Measurements from ENCODE around the gene FIP1L1.
A peak's percentile ranks its signal among the peaks of the same experiment; 100 is the strongest.
"Not testable (repeated sequence)": the region's sequence is repeated elsewhere in the genome, so short reads cannot be mapped to it uniquely, and the experiment has no call there.

Gene FIP1L1

GRCh38 chr4:53436251-53436650, 58.8 kb downstream of the FIP1L1 start:
- no peak for DNase-seq
- H3K4me3 Mint-ChIP-seq, result no peak overlapping the region
- ATAC-seq, result no peak
- H3K27me3 Mint-ChIP-seq, result no peaks in the 10 kb centered on the region
- no peaks in the 10 kb centered on the region for H3K9me3 Mint-ChIP-seq
- peak overlapping the region in 1 of 2 donors; percentile 2 for H3K27ac Mint-ChIP-seq
- H3K4me1 Mint-ChIP-seq, result peaks cover 6% of the 10 kb centered on the region

GRCh38 chr4:53441564-53441963, 64.1 kb downstream of the FIP1L1 start:
- no peak for DNase-seq
- Mint-ChIP-seq H3K4me3 (no peak overlapping the region), H3K4me1 (no peaks in the 10 kb centered on the region), H3K9me3 (no peaks in the 10 kb centered on the region), H3K27me3 (no peaks in the 10 kb centered on the region), H3K27ac (no peak overlapping the region)
- no peak for ATAC-seq

- ATAC-seq, result no peak
- peaks cover 5% of the 10 kb centered on the region for H3K4me1 Mint-ChIP-seq
- H3K4me3 Mint-ChIP-seq, result no peak overlapping the region
- no peak for DNase-seq
- no peaks in the 10 kb centered on the region for H3K9me3 Mint-ChIP-seq
- no peaks in the 10 kb centered on the region for H3K27me3 Mint-ChIP-seq
- peak overlapping the region in 1 of 2 donors; percentile 38 for H3K27ac Mint-ChIP-seq
Measured at GRCh38 chr4:53444954-53445353, 67.5 kb downstream of the FIP1L1 start.

- ATAC-seq (no peak), DNase-seq (no peak)
Measured at GRCh38 chr4:53450773-53451172, 73.3 kb downstream of the FIP1L1 start.

GRCh38 chr4:53453385-53453784, 75.9 kb downstream of the FIP1L1 start:
- Mint-ChIP-seq H3K27ac (no peak overlapping the region), H3K4me1 (peaks cover 18% of the 10 kb centered on the region), H3K4me3 (no peak overlapping the region), H3K27me3 (no peaks in the 10 kb centered on the region), H3K9me3 (no peaks in the 10 kb centered on the region)
- DNase-seq (no peak), ATAC-seq (no peak)

More at GRCh38 chr4:53450773-53451172, 73.3 kb downstream of the FIP1L1 start:
- Mint-ChIP-seq H3K27ac (peak overlapping the region in 1 of 2 donors; percentile 49), H3K9me3 (no peaks in the 10 kb centered on the region), H3K4me1 (peaks cover 18% of the 10 kb centered on the region), H3K27me3 (no peaks in the 10 kb centered on the region), H3K4me3 (no peak overlapping the region)

GRCh38 chr4:53455766-53456165, 78.3 kb downstream of the FIP1L1 start:
- Mint-ChIP-seq H3K4me3 (no peak overlapping the region), H3K27me3 (no peaks in the 10 kb centered on the region), H3K4me1 (peaks cover 6% of the 10 kb centered on the region), H3K9me3 (no peaks in the 10 kb centered on the region), H3K27ac (no peak overlapping the region)
- DNase-seq (no peak), ATAC-seq (no peak)

- Mint-ChIP-seq H3K27me3 (no peaks in the 10 kb centered on the region), H3K9me3 (no peaks in the 10 kb centered on the region), H3K4me3 (no peak overlapping the region), H3K27ac (no peak overlapping the region), H3K4me1 (peaks cover 2% of the 10 kb centered on the region)
- no peak for ATAC-seq
- no peak for DNase-seq
Measured at GRCh38 chr4:53456178-53456577, 78.7 kb downstream of the FIP1L1 start.

GRCh38 chr4:53459548-53459947, 82.1 kb downstream of the FIP1L1 start:
- no peaks in the 10 kb centered on the region for H3K9me3 Mint-ChIP-seq
- ATAC-seq (no peak), DNase-seq (no peak)
- no peak overlapping the region for H3K4me3 Mint-ChIP-seq
- no peak overlapping the region for H3K27ac Mint-ChIP-seq
- no peaks in the 10 kb centered on the region for H3K27me3 Mint-ChIP-seq
- no peaks in the 10 kb centered on the region for H3K4me1 Mint-ChIP-seq

GRCh38 chr4:53461244-53461643, 83.8 kb downstream of the FIP1L1 start:
- no peaks in the 10 kb centered on the region for H3K4me1 Mint-ChIP-seq
- no peaks in the 10 kb centered on the region for H3K9me3 Mint-ChIP-seq
- no peak for ATAC-seq
- no peaks in the 10 kb centered on the region for H3K27me3 Mint-ChIP-seq
- no peak for DNase-seq
- H3K4me3 Mint-ChIP-seq, result no peak overlapping the region
- no peak overlapping the region for H3K27ac Mint-ChIP-seq

- DNase-seq (no peak), ATAC-seq (no peak)
- no peaks in the 10 kb centered on the region for H3K4me1 Mint-ChIP-seq
- peaks cover 11 to 13% of the 10 kb centered on the region in 2 donors for H3K9me3 Mint-ChIP-seq
- no peak overlapping the region for H3K27ac Mint-ChIP-seq
- H3K4me3 Mint-ChIP-seq, result no peak overlapping the region
- H3K27me3 Mint-ChIP-seq, result no peaks in the 10 kb centered on the region
Measured at GRCh38 chr4:53463340-53463739, 85.9 kb downstream of the FIP1L1 start.

GRCh38 chr4:53465281-53465680, 87.8 kb downstream of the FIP1L1 start:
- peaks cover 21 to 22% of the 10 kb centered on the region in 2 donors for H3K9me3 Mint-ChIP-seq
- ATAC-seq (no peak), DNase-seq (no peak)
- H3K4me3 Mint-ChIP-seq, result no peak overlapping the region
- H3K4me1 Mint-ChIP-seq, result no peaks in the 10 kb centered on the region
- no peak overlapping the region for H3K27ac Mint-ChIP-seq
- H3K27me3 Mint-ChIP-seq, result no peaks in the 10 kb centered on the region

GRCh38 chr4:53465891-53466290, 88.5 kb downstream of the FIP1L1 start:
- H3K27me3 Mint-ChIP-seq, result no peaks in the 10 kb centered on the region
- peaks cover 21 to 22% of the 10 kb centered on the region in 2 donors for H3K9me3 Mint-ChIP-seq
- ATAC-seq (no peak), DNase-seq (no peak)
- H3K4me3 Mint-ChIP-seq, result no peak overlapping the region
- H3K27ac Mint-ChIP-seq, result no peak overlapping the region
- no peaks in the 10 kb centered on the region for H3K4me1 Mint-ChIP-seq

GRCh38 chr4:53466576-53466975, 89.1 kb downstream of the FIP1L1 start:
- not testable (repeated sequence) for H3K4me1 Mint-ChIP-seq, ATAC-seq, DNase-seq, H3K4me3 Mint-ChIP-seq, H3K27me3 Mint-ChIP-seq
- peak overlapping the region in 1 of 2 donors; percentile 34 for H3K27ac Mint-ChIP-seq
- H3K9me3 Mint-ChIP-seq, result peaks cover 21 to 22% of the 10 kb centered on the region in 2 donors

- H3K9me3 Mint-ChIP-seq, result peaks cover 10% of the 10 kb centered on the region in 2 donors
- DNase-seq (no peak), ATAC-seq (no peak)
- peaks cover 5% of the 10 kb centered on the region for H3K27me3 Mint-ChIP-seq
- H3K27ac Mint-ChIP-seq, result no peak overlapping the region
- no peaks in the 10 kb centered on the region for H3K4me1 Mint-ChIP-seq
- no peak overlapping the region for H3K4me3 Mint-ChIP-seq
Measured at GRCh38 chr4:53476232-53477037, 99.0 kb downstream of the FIP1L1 start.

- H3K4me1 Mint-ChIP-seq, result no peaks in the 10 kb centered on the region
Measured at GRCh38 chr4:53477038-53477565, 99.7 kb downstream of the FIP1L1 start.

GRCh38 chr4:53477636-53478035, 100.2 kb downstream of the FIP1L1 start:
- Mint-ChIP-seq H3K27me3 (peaks cover 16% of the 10 kb centered on the region), H3K4me3 (no peak overlapping the region), H3K27ac (peak overlapping the region in 1 of 2 donors; percentile 47), H3K9me3 (peaks cover 7 to 10% of the 10 kb centered on the region in 2 donors), H3K4me1 (no peaks in the 10 kb centered on the region)
- no peak for ATAC-seq
- DNase-seq, result no peak

More at GRCh38 chr4:53477038-53477565, 99.7 kb downstream of the FIP1L1 start:
- Mint-ChIP-seq H3K9me3 (peaks cover 10% of the 10 kb centered on the region in 2 donors), H3K27me3 (peaks cover 12% of the 10 kb centered on the region), H3K27ac (no peak overlapping the region), H3K4me3 (no peak overlapping the region)
- DNase-seq, result no peak
- ATAC-seq, result no peak

Data from stimulated activated naive CD8-positive, alpha-beta T cell treated with anti-CD3 and anti-CD28 coated beads, Interleukin-15, amount 100 ng/mL, for 72 hours (primary cell).